Activated B cell treated with CpG ODN at 0.5 μM for 24 hours (primary cell): ENCODE results near the gene SLC35B1. TPM values are rescaled to one million over a fixed set of nuclear protein-coding genes. Genes with fewer than 3 reads are reported as not detected.

ENCODE experiments used
- ATAC-seq: fragments of 200-7000 bp; cut with Tn5 transposase; one replicate; pipeline ENCODE4 v1.10.0; 2021; ENCODE audit warnings: low read depth, mild to moderate bottlenecking, moderate library complexity
- CTCF ChIA-PET: fragments of 350-600 bp; sonication (Branson Sonifier 250); formaldehyde crosslinking; loops from one replicate; lab custom pipeline; 2021; ENCODE audit warnings: antibody characterized with exemption; lab: Charles Lee
- POLR2A ChIA-PET: fragments of 350-600 bp; sonication (Branson Sonifier 250); formaldehyde crosslinking; loops from one replicate; lab custom pipeline; 2021; ENCODE audit warnings: antibody characterized with exemption; lab: Charles Lee
- DNase-seq: peaks from one replicate; pipeline ENCODE4 v3.0.0; 2022
- H3K27ac Mint-ChIP-seq: one replicate; pipeline ENCODE4 v1.8.0; 2020; ENCODE audit warnings: mixed read lengths
- H3K27me3 Mint-ChIP-seq: one replicate; pipeline ENCODE4 v1.8.0; 2021; ENCODE audit warnings: mixed read lengths
- H3K36me3 Mint-ChIP-seq: one replicate; pipeline ENCODE4 v1.8.0; 2021; ENCODE audit warnings: low read depth, mixed read lengths
- H3K4me1 Mint-ChIP-seq: one replicate; pipeline ENCODE4 v1.8.0; 2021; ENCODE audit warnings: mixed read lengths
- H3K4me3 Mint-ChIP-seq: one replicate; pipeline ENCODE4 v1.8.0; 2020; ENCODE audit warnings: mild to moderate bottlenecking, mixed read lengths
- H3K9me3 Mint-ChIP-seq: one replicate; pipeline ENCODE4 v1.8.0; 2020; ENCODE audit warnings: mixed read lengths
- CTCF ChIP-seq: fragments of 200-600 bp; IDR thresholded peaks from one replicate; pipeline ENCODE4 v1.8.0; 2022; ENCODE audit warnings: antibody characterized with exemption, mild to moderate bottlenecking
- intact Hi-C: fragments of 100-400 bp; cut with micrococcal nuclease; formaldehyde crosslinking; loops from one replicate; pipeline ENCODE4 v1.15.1; 2024
- total RNA-seq: library from RNA; stranded (reverse); gene quantifications from 2 replicates; pipeline ENCODE4 v1.2.3, GENCODE V29; 2022

Gene SLC35B1
- total RNA-seq, 1 donor from 2014 or later, result 53.8 TPM

DNA sequence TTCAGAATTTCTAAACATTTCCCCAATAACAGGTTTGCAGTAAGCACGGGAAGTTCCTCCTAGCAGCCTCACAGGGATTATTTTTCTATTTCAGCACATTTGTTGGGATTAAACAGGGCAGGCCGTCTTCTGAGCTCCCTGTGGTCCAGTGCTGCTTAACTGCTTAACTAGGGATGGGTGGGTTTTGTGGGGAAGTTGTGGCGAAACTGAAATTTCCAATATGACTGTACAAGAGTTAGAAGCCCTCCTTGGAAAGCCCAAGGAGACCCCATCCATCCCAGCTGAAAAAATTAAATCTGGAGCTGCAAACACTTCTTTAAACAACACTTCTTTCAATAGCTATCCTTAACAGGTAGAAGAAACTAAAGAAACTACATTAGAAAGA lies 33.9 kb upstream of the SLC35B1 start:
- Mint-ChIP-seq H3K9me3 (peaks cover 3% of the 10 kb centered on the region), H3K27ac (peak overlapping the region; percentile 99), H3K4me3 (peak overlapping the region; percentile 65), H3K27me3 (no peaks in the 10 kb centered on the region), H3K4me1 (peaks cover 94% of the 10 kb centered on the region), H3K36me3 (peaks cover 7% of the 10 kb centered on the region)
- no peak for ATAC-seq
- TF ChIP-seq CTCF, result no peak
- ChIA-PET CTCF (interaction anchor here (2.6 kb wide), 1 partner anchor 33 kb away, joined by 11 read pairs; the partner anchor contains the start of gene SLC35B1), POLR2A (interaction anchor here (0.9 to 6.9 kb wide), 8 partner anchors 9 to 66 kb away, joined by 3 to 93 read pairs (median 6); partner anchors contain the start of genes FAM117A, KAT7 and SLC35B1)
- intact Hi-C loops, result loop anchor here (1.0 to 10.0 kb wide), 2 partner anchors 23 to 547 kb away; partner anchors contain the start of gene FAM117A
- no peak for DNase-seq

GRCh38 chr17:49741009-49741691 lies 33.4 kb upstream of the SLC35B1 start:
- POLR2A ChIA-PET, result interaction anchor here (0.8 to 6.9 kb wide), 8 partner anchors 9 to 47 kb away, joined by 3 to 93 read pairs (median 6); partner anchors contain the start of genes FAM117A and KAT7
- CTCF ChIA-PET, result interaction anchor here (2.6 kb wide), 1 partner anchor 33 kb away, joined by 11 read pairs; the partner anchor contains the start of gene SLC35B1
- DNase-seq (no peak), ATAC-seq (no peak)
- H3K4me3 Mint-ChIP-seq, result peak overlapping the region; percentile 65
- intact Hi-C loops, result loop anchor here (1.0 to 10.0 kb wide), 2 partner anchors 23 to 546 kb away; partner anchors contain the start of gene FAM117A
- H3K36me3 Mint-ChIP-seq, result peaks cover 10% of the 10 kb centered on the region
- H3K27ac Mint-ChIP-seq, result peak overlapping the region; percentile 99
- no peaks in the 10 kb centered on the region for H3K27me3 Mint-ChIP-seq
- TF ChIP-seq CTCF, result no peak
- peaks cover 94% of the 10 kb centered on the region for H3K4me1 Mint-ChIP-seq
- peaks cover 3% of the 10 kb centered on the region for H3K9me3 Mint-ChIP-seq

- DNase-seq, result peak; percentile 75
- peak overlapping the region; percentile 81 for H3K4me3 Mint-ChIP-seq
- peaks cover under 1% of the 10 kb centered on the region for H3K9me3 Mint-ChIP-seq
- no peaks in the 10 kb centered on the region for H3K27me3 Mint-ChIP-seq
- H3K4me1 Mint-ChIP-seq, result peaks cover 87% of the 10 kb centered on the region
- peak overlapping the region; percentile 99 for H3K27ac Mint-ChIP-seq
- ATAC-seq, result peak; percentile 91
- CTCF ChIA-PET, result interaction anchor here (1.2 kb wide), 1 partner anchor 24 kb away, joined by 3 read pairs; the partner anchor contains the start of gene FAM117A
- intact Hi-C loops, result loop anchor here (1.0 to 10.0 kb wide), 6 partner anchors 9 to 545 kb away; partner anchors contain the start of gene KAT7
- H3K36me3 Mint-ChIP-seq, result peaks cover 15% of the 10 kb centered on the region
- POLR2A ChIA-PET, result interaction anchor here (0.7 to 6.9 kb wide), 12 partner anchors 8 to 427 kb away, joined by 3 to 93 read pairs (median 4); partner anchors contain the start of genes FAM117A, KAT7 and SLC35B1
- no peak for TF ChIP-seq CTCF
Measured at GRCh38 chr17:49739641-49740271, 32.0 kb upstream of the SLC35B1 start.

DNA sequence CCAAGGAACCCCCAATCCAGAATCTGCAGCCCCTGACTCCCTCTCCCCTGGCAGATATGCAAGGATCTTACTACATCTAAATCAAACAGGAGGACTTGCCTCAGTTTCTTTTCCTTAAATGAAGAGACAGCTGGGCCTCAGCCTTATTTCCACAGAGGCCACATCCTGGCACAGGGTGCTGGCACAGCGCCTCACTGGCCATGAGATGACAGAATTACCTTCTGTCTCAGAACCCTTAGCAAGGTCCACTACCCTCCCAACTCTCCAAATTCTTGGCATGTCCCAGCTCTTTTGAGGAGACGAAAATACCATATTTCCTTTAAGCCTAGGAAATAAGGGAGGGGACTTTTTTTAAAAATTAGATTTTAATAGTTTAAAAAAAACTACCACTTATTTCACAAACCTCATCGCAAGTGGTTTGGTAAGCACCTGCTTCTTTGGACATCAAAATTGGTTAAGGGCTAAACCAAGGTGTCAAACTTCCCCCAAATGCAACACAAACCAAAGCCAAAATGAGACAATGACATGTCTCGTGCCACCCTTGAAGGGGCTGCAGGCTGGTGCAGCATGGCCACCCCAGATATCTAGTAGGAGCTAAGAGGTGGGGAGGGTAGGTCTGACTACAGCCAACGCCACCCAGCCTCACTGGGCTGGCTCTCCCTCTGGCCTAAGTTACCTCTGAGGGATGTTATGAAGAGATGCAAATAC lies 30.8 kb upstream of the SLC35B1 start:
- H3K36me3 Mint-ChIP-seq, result peaks cover 18% of the 10 kb centered on the region

More for the DNA sequence above, 30.8 kb upstream of the SLC35B1 start:
- no peak for DNase-seq
- Mint-ChIP-seq H3K4me1 (peaks cover 80% of the 10 kb centered on the region), H3K4me3 (no peak overlapping the region), H3K27ac (peak overlapping the region; percentile 99), H3K9me3 (peaks cover 2% of the 10 kb centered on the region), H3K27me3 (no peaks in the 10 kb centered on the region)
- no peak for TF ChIP-seq CTCF
- intact Hi-C loops, result loop anchor here (1.0 to 2.0 kb wide), 5 partner anchors 10 to 61 kb away; partner anchors contain the start of gene KAT7
- ATAC-seq, result no peak
- POLR2A ChIA-PET, result interaction anchor here (1.3 to 6.9 kb wide), 6 partner anchors 8 to 50 kb away, joined by 4 to 93 read pairs (median 6); partner anchors contain the start of genes FAM117A, KAT7 and SLC35B1
- CTCF ChIA-PET, result interaction anchor here (1.0 to 1.3 kb wide), 3 partner anchors 9 to 41 kb away, joined by 3 to 4 read pairs (median 4); no protein-coding TSS in a partner anchor
